ENCODE measurements around the gene ERC2.

Gene ERC2

DNA sequence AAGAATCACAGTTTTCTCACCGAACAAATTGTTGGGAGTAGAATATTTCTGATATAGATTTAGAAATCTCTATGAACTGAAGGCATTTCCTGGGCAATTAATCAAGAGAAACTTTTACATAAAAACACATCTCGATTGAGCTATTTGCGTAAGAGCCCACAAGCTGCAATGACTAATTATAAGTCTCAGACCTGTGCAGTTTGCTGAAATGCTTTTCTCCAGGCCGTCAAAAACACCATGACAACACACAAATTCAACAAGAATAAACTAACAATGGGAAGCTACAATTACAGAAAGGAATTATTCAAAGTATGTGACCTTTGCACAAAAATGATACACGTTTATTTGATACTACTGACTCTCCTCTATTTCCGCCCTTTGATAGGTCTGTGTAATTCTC lies 499.9 kb downstream of the ERC2 start:
- TF ChIP-seq NFIC (IDR thresholded peaks at IDR 0.05): no peak
- TF ChIP-seq RAD21 (IDR thresholded peaks at IDR 0.05; ENCODE audit: low read depth): no peak
- TF ChIP-seq ZBTB7A (IDR thresholded peaks at IDR 0.05; ENCODE audit: low read depth): no peak
- no peak for TF ChIP-seq TCF12 (IDR thresholded peaks at IDR 0.05; ENCODE audit: low read depth)
- TF ChIP-seq EGR1 (IDR thresholded peaks at IDR 0.05): no peak
- TF ChIP-seq, protein P1, sequence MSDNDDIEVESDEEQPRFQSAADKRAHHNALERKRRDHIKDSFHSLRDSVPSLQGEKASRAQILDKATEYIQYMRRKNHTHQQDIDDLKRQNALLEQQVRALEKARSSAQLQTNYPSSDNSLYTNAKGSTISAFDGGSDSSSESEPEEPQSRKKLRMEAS (IDR thresholded peaks at IDR 0.05): no peak
- TF ChIP-seq CREB1 (IDR thresholded peaks at IDR 0.05; ENCODE audit: low read depth): no peak

DNA sequence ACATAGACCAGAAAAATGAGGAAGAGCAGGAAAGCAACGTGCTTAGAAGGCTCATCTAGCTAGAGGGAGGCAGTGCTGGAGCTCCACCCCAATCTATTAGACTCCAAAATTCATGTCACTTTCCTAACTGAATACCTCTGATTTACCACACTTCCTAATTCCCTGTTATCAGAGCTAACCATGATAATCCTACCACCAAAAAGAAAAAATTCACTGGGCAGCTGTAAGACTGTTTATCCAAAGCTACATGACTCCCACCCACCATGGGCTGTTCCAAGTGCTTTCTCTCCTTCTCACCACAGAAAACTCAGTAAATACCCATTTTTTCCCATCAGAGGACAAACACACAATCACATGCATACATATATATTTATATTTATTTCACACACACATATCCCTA lies 501.7 kb downstream of the ERC2 start:
- no peak for TF ChIP-seq NFIC (IDR thresholded peaks at IDR 0.05)
- no peak for TF ChIP-seq TAF1 (IDR thresholded peaks at IDR 0.05; ENCODE audit: low read depth)
- TF ChIP-seq EP300 (IDR thresholded peaks at IDR 0.05; ENCODE audit: borderline replicate concordance): no peak
- no peak for TF ChIP-seq EGR1 (IDR thresholded peaks at IDR 0.05)
- no peak for TF ChIP-seq CREB1 (IDR thresholded peaks at IDR 0.05; ENCODE audit: low read depth)

DNA sequence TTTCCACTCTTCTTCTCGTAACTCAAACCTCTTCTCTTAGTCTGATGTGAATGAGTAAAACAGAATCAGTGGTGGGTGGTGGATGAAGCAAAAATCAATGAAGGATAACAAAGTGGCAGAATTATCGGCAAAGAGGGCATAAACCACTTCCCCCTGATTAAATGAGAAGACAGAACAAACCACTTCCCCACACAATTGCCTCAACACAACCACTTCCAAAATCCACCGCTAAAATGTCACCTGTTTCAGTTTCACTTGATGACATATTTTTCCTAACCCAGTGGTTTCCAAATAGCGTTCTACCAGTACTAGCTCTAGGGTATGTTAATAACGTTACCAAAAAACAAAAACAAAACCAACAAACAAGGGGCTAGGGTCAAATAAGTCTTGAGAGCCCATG lies 502.5 kb downstream of the ERC2 start:
- no peak for TF ChIP-seq FOXM1 (IDR thresholded peaks at IDR 0.05; ENCODE audit: borderline replicate concordance, low read depth)

DNA sequence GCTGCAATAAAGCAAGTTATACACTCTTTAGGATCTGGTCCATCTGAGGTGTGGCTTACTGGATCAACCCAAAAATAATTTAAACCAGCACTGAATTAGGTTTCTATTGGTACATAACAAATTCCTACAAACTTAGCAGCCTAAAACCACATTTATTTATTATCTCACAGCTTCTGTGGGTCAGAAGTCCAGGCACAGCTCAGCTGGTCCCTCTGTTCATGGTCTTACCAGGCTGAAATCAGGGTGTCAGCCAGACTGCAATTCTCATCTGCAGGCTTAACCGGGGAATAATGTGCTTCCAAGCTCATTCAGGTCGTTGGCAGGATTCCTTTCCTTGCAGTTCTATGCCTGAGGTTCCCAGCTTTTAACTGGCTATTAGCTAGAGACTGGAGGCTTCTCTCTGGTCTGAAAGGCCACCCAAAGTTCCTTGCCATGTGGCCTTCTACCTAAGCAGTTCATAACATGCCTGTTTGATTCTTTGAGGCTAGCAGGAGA lies 503.7 kb downstream of the ERC2 start:
- TF ChIP-seq, protein P2, sequence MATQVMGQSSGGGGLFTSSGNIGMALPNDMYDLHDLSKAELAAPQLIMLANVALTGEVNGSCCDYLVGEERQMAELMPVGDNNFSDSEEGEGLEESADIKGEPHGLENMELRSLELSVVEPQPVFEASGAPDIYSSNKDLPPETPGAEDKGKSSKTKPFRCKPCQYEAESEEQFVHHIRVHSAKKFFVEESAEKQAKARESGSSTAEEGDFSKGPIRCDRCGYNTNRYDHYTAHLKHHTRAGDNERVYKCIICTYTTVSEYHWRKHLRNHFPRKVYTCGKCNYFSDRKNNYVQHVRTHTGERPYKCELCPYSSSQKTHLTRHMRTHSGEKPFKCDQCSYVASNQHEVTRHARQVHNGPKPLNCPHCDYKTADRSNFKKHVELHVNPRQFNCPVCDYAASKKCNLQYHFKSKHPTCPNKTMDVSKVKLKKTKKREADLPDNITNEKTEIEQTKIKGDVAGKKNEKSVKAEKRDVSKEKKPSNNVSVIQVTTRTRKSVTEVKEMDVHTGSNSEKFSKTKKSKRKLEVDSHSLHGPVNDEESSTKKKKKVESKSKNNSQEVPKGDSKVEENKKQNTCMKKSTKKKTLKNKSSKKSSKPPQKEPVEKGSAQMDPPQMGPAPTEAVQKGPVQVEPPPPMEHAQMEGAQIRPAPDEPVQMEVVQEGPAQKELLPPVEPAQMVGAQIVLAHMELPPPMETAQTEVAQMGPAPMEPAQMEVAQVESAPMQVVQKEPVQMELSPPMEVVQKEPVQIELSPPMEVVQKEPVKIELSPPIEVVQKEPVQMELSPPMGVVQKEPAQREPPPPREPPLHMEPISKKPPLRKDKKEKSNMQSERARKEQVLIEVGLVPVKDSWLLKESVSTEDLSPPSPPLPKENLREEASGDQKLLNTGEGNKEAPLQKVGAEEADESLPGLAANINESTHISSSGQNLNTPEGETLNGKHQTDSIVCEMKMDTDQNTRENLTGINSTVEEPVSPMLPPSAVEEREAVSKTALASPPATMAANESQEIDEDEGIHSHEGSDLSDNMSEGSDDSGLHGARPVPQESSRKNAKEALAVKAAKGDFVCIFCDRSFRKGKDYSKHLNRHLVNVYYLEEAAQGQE (IDR thresholded peaks at IDR 0.05; ENCODE audit: low read depth): no peak
- TF ChIP-seq, protein P1 (IDR thresholded peaks at IDR 0.05): no peak
- TF ChIP-seq TAF1 (IDR thresholded peaks at IDR 0.05; ENCODE audit: low read depth) (no peak), TCF12 (IDR thresholded peaks at IDR 0.05; ENCODE audit: low read depth) (no peak), TEAD4 (IDR thresholded peaks at IDR 0.05) (no peak), CEBPB (IDR thresholded peaks at IDR 0.05) (no peak), FOXM1 (IDR thresholded peaks at IDR 0.05; ENCODE audit: borderline replicate concordance, low read depth) (no peak), EGR1 (IDR thresholded peaks at IDR 0.05) (no peak), ZBTB7A (IDR thresholded peaks at IDR 0.05; ENCODE audit: low read depth) (no peak), CREB1 (IDR thresholded peaks at IDR 0.05; ENCODE audit: low read depth) (no peak), EP300 (IDR thresholded peaks at IDR 0.05; ENCODE audit: borderline replicate concordance) (no peak), NFIC (IDR thresholded peaks at IDR 0.05) (no peak), YY1 (IDR thresholded peaks at IDR 0.05; ENCODE audit: low read depth) (no peak), RAD21 (IDR thresholded peaks at IDR 0.05; ENCODE audit: low read depth) (no peak)
- TF ChIP-seq, protein P3, sequence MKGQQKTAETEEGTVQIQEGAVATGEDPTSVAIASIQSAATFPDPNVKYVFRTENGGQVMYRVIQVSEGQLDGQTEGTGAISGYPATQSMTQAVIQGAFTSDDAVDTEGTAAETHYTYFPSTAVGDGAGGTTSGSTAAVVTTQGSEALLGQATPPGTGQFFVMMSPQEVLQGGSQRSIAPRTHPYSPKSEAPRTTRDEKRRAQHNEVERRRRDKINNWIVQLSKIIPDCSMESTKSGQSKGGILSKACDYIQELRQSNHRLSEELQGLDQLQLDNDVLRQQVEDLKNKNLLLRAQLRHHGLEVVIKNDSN (IDR thresholded peaks at IDR 0.05): no peak

DNA sequence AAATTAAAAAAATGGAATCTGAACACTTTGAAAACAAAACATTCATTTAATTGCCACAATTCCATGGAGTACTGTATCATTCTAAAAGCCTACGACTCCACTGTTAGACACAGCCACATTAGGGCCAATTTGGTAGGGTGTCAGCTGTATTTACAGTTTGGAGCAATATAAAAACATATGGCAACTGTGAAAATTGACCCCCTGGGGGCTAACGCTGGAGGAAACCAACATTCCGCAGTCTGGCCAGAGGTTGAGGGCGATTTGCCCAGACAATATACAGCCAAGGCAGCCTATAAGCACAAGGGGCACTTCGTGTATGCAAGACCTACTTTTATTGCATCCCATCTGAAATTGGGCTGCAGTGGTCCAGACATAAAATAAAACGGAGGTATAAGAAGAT lies 504.7 kb downstream of the ERC2 start:
- TF ChIP-seq ZBTB7A (IDR thresholded peaks at IDR 0.05; ENCODE audit: low read depth): no peak
- TF ChIP-seq, protein P2 (IDR thresholded peaks at IDR 0.05; ENCODE audit: low read depth): no peak
- TF ChIP-seq YY1 (IDR thresholded peaks at IDR 0.05; ENCODE audit: low read depth): no peak
- no peak for TF ChIP-seq CREB1 (IDR thresholded peaks at IDR 0.05; ENCODE audit: low read depth)
- TF ChIP-seq, protein P1 (IDR thresholded peaks at IDR 0.05): no peak
- no peak for TF ChIP-seq CEBPB (IDR thresholded peaks at IDR 0.05)
- TF ChIP-seq NFIC (IDR thresholded peaks at IDR 0.05): no peak
- TF ChIP-seq TEAD4 (IDR thresholded peaks at IDR 0.05): no peak
- TF ChIP-seq, protein P3 (IDR thresholded peaks at IDR 0.05): no peak
- TF ChIP-seq EP300 (IDR thresholded peaks at IDR 0.05; ENCODE audit: borderline replicate concordance): no peak
- TF ChIP-seq TCF12 (IDR thresholded peaks at IDR 0.05; ENCODE audit: low read depth): no peak
- no peak for TF ChIP-seq FOXM1 (IDR thresholded peaks at IDR 0.05; ENCODE audit: borderline replicate concordance, low read depth)
- TF ChIP-seq RAD21 (IDR thresholded peaks at IDR 0.05; ENCODE audit: low read depth): no peak
- no peak for TF ChIP-seq EGR1 (IDR thresholded peaks at IDR 0.05)
- no peak for TF ChIP-seq TAF1 (IDR thresholded peaks at IDR 0.05; ENCODE audit: low read depth)

DNA sequence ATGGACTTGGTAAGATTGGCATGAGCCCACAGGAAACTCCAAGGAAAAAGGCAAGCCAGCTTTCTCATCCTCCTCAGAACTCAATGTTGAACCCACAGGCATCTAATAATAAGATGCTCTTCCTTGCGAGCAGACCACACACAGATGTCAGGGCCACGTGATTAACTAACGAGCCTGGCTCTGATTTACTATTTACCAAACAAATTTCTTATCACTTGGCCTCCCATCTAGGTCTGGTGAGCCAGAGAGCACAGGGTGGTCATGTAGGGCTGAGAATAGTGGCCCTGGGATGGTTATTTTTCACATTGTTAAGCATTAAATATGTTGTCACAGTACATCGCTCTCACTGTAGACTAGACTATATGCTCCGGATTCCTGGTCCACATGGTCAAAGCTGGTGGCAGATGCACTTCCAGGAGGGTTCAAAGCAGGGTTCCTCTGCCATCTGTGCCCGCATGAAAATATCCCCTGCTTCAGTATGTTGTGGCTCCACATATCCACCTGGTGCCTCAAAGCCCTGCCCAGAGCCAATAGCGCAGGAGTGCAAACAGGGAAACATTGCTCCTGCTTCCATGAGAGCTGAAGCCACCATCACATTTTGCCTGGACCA lies 508.7 kb downstream of the ERC2 start:
- no peak for TF ChIP-seq YY1 (IDR thresholded peaks at IDR 0.05; ENCODE audit: low read depth)
- no peak for TF ChIP-seq NFIC (IDR thresholded peaks at IDR 0.05)
- TF ChIP-seq, protein P2 (IDR thresholded peaks at IDR 0.05; ENCODE audit: low read depth): no peak
- TF ChIP-seq CEBPB (IDR thresholded peaks at IDR 0.05): no peak
- no peak for TF ChIP-seq FOXM1 (IDR thresholded peaks at IDR 0.05; ENCODE audit: borderline replicate concordance, low read depth)
- no peak for TF ChIP-seq TCF12 (IDR thresholded peaks at IDR 0.05; ENCODE audit: low read depth)
- no peak for TF ChIP-seq CREB1 (IDR thresholded peaks at IDR 0.05; ENCODE audit: low read depth)
- TF ChIP-seq TAF1 (IDR thresholded peaks at IDR 0.05; ENCODE audit: low read depth): no peak
- TF ChIP-seq, protein P1 (IDR thresholded peaks at IDR 0.05): no peak
- TF ChIP-seq ZBTB7A (IDR thresholded peaks at IDR 0.05; ENCODE audit: low read depth): no peak
- TF ChIP-seq, protein P3 (IDR thresholded peaks at IDR 0.05): no peak

Data from Ishikawa (cell line).